GM21367 (cell line): ENCODE results near the gene FAM131C.
"Not testable (repeated sequence)": the region's sequence is repeated elsewhere in the genome, so short reads cannot be mapped to it uniquely, and the experiment has no call there.

Source experiments
- ATAC-seq: cut with Tn5 transposase; IDR thresholded peaks from one replicate; pipeline ENCODE4 v1.9.1; 2021; ENCODE audit not compliant: unreplicated experiment

The FAM131C gene

DNA sequence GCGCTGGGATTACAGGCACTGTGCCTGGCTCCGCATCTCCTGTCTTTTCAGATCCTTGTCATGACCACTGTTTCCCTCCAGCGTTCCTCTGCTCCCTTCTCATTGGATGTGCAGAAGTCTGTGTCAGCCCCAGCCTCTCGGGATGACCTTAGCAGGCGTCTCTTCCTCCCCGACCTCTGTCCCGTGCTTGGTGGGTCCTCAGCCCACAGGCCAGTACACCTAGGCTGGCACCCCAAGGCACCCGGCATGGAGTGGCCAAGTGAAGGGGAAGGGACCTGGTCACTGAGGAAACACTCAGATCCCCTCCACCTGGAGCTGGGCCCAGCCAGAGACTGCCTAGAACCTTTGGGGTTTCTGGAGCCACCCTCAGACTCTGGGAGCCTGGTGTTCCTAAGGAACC lies 32.3 kb downstream of the FAM131C start:
- no peak for ATAC-seq

DNA sequence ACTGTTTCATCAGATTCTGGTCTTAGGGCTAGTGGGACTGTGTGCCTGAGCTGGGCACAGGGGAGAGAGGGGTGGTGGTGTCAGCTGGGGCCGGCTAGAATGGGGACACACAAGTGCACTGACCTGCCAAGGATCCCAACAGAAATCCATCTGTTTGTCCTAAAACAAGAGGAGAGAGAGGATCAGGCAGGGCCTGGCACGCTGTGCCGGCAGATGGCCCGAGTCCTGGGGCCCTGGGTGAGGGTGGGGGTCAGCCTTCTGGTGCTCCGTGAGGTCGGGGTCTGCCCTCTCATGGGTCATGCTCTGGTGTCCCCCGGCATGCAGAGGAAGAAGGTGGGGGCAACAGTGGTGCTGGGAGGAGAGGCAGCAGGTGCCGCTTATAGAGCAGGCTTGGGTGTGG lies 33.6 kb downstream of the FAM131C start:
- not testable (repeated sequence) for ATAC-seq

DNA sequence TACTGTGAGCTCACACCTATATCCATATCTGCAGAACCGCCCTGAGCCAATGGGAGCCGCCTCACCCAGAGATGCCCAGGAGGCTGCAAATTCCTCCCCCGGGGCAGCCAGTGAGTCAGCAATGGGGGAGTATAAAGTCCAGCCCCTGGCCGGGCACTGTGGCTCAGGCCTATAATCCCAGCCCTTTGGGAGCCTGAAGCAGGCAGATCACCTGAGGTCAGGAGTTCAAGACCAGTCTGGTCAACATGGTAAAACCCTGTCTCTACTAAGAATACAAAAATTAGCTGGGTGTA lies 34.9 kb downstream of the FAM131C start:
- no peak for ATAC-seq

DNA sequence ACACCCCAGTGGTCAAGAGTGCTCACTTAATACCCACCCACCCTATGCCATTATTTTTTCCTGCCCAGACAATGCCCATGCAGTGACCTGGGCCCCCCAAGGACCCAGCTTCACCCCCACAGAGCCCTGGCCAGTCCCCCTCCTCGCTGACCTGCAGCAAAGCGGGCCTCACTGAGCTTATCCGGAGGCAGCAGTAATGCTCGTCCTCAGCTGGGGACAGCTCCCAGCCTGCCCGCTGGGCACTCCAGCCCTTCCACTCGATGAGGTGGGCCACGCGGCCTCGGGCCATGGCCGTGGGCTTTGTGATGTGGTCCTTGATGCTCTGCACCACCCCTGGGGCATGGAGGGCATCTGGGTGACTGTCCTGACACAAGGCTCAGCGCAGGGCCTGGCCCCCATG lies 37.0 kb downstream of the FAM131C start:
- ATAC-seq: not testable (repeated sequence)

DNA sequence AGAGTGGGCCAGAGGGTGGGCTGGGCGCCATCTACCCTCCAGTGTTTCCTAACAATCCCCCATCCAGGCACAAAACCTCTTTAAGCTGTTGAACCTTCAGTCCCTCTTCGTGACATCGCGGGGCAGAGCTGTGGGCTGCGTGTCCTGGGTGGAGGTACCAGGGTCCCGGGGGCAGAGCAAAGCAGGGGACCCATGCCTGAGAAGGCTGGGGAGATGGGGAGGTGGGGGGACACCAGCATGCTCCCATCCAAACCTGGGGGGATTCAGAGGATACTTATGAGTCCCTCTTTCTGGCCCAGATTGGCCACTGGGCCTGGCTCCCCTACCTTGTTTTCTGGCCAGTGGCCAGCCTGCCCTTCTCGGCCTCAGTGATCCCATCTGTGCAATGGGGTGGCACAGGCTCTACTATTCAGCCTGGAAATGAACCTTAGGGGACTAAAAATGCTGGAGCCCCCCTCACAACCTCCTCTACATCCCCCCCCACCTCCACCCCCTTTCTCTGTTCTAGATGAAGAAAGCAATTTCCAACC lies 40.3 kb downstream of the FAM131C start:
- ATAC-seq: not testable (repeated sequence)

DNA sequence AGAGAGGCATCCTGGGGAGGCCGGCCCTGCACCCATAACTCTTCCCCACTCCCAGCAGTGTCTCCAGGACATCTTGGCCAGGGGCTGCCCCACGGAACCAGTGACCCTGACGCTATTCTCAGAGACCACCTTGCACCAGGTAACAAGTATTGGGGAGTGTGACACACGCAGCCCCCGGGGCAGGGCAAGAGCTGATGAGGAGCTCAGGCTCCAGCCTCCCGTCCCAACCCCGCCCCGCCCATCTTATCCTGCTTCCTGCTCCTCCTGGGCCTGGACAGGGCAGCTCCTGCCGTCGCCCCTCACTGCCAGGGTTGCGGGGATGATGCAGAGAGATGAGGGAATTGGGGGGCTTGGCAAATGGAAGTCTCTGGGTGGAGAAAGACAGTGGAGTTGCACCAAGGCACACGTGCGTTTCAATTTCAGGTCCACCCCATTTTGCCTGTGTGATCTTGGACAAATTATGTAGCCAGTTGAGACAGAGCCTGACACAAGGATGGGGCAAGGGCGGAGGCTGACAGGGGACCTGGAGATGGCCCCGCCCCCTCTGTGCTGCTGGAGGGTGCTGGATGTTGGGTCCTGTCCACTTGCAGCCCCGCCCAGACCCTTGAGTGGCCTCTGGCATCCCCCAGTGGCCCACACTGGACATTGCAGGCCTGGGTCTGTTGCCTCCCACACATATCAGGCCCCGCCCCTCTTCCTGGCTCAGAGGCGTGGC lies 40.9 kb downstream of the FAM131C start:
- no peak for ATAC-seq

DNA sequence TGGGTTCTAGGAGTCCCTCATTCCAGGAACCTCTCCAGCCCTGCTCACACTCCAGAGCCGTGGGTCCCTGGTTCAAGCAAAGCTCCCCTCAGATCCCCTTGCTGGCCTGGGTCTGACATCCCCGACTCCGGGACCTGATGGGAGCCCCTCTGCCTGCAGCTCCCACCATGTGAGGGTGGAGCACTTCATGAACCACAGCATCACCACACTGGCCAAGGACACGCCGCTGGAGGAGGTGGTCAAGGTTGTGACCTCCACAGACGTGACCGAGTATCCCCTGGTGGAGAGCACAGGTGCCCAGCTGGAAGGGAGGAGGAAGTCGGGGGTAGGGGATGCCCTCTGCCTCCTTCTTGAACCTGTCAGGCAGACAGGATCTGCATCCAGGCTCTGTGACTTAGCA lies 41.9 kb downstream of the FAM131C start:
- no peak for ATAC-seq

DNA sequence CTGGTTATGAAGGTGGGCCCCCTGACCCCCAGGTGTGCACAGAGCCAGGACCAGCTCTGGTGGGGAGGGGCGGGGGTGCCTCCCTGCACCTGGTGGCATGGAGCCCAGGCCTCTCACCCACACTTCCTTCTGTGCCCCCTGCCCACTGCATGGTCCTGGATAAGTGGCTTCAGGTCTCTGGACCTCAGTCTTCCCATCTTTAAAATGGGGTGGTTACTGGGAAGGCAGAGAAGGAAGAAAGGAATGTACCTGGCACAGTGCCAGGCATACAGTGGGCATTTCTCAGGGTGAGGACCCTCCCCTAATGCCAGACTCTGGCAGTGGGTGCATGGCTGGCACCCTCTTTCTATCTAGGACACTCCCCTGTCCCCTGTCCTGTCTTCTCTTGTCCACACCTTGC lies 44.2 kb downstream of the FAM131C start:
- ATAC-seq: no peak

DNA sequence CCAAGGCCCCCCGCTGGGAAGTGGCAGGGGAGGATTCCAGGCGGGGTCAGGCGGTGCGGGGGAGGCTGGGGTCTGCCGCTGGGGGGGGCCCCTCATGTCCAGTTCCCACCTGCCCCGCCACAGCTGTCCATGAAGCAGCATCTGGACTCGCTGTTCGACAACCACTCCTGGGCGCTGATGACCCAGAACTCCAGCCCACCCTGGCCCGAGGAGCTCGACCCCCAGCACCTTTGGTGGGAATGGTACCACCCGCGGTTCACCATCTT lies 44.5 kb downstream of the FAM131C start:
- ATAC-seq: not testable (repeated sequence)

DNA sequence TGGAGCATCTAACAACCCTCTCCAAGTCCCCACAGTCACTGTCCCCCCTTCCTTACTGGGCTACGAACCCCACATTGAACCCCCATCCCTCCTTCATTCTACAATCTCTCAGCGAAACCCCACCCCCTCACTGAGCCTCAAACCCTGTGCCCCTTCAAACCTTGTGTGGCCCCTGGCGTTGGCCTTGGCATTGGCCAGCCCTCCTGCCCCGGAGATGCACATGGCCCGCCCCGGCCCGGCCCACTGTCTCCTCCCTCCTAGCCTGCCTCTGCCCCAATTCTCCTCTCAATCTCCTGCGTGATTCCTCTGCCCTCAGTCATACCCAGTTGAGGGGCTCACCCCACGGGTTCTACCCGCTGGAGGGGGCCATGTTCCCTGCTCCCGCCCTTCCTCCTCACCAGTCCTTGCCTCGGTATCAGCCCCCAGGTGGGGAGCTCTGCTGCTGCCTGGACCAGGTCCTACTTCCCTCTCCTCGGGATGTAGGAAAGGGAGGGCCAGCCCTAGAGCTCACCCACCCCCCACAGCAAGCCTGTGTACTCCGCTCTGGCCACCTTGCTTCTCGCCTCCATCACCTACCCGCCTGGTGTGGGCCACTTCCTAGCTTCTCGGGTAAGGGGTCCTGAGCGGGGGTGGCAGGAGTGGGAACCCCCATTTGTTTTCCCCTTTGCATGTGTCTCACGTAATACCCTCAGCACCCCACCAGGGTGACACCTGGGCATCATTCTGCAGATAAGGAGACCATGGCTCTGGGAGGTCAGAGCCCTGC lies 45.0 kb downstream of the FAM131C start:
- ATAC-seq: no peak

DNA sequence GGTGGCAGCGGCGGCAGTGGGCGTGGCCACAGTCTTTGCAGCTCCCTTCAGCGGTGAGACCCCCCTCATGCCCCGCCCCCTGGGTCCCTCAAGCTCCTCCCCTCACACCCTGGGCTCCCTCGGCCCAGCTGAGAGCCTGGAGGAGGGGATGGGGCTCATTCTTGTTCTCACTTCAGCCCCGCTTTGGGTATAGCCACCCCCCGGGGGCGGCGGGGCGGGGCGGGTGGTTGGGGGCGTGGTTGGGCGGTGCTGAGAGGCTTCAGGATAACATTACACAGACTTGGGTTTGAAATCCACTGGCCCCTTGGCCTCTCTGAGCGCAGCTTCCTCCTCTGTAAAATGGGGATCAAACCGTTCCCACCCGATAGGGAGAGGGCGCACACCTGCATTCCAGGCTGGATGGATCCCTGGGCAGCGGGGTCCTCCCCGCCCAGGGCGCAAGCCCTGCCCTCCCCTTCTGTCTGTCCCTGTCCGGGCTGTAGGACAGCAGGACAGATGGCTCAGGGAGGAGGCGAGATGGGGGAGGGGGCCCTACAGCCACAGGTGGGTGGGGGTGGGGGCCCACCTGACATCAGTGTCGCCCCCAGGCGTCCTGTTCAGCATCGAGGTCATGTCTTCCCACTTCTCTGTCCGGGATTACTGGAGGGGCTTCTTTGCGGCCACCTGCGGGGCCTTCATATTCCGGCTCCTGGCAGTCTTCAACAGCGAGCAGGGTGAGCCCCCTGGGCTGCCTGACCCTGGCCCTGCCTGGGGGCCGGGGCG lies 46.5 kb downstream of the FAM131C start:
- no peak for ATAC-seq

DNA sequence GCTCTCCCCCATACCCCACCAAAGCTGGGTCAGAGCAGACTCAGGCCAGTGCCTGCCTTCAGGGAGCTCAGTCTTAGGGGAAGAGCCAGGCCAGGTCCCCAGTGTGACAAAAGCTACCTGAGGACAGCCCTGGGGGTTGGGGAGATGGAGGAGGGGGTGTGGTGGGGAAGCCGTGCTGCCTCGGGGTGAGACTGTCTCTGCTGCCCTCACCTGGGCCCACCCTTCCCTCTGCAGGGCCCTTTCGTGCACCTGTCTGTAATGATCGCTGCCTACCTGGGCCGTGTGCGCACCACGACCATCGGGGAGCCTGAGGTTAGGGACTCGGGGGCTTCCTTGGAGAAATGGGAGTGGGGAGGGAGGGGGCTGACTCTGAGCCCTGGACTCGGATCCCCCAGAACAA lies 47.1 kb downstream of the FAM131C start:
- not testable (repeated sequence) for ATAC-seq

DNA sequence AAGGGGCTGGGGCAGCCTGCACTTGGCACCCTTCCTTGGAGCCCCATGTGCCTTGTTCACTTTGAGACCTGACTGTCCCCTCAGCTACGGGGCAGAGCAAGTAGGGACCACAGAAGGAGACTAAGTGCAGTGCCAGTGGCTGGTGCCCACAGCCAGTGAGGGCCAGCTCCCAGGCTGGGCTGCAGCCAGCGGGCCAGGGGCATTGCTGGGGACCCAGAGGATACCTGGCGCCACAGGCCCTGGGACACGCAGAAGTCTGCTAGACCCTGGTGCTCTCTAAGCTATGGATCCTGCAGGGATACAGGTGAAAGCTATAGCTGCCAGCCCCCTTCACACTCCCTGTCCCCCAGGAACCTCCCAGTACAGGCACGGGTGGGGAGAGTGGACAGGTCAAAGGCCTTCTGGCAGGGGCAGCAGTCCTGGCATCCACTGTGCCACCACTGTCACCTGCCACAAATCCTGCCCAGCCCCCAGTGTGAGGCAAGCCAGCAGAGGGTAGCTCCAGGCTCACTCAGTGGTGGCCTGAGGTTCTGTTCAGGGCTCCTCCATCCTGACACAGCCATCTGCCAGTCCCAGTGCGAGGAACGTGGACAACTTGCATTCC lies 50.3 kb downstream of the FAM131C start:
- no peak for ATAC-seq

DNA sequence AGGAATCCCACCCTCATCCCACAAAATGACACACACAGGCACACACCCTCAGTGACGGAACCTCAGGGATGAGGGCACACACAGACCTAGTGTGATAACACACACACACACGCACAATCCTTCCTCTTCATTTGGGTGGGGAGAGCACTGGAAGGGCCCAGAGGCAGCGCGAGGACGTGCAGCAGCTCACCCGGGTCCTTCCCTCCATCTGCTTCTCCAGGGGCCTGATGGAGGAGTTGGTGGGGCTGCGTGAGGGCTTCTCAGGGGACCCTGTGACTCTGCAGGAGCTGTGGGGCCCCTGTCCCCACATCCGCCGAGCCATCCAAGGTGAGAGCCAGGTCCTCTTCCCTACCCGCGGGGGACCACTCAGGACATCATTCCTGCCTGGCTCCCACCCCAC lies 51.1 kb downstream of the FAM131C start:
- no peak for ATAC-seq

DNA sequence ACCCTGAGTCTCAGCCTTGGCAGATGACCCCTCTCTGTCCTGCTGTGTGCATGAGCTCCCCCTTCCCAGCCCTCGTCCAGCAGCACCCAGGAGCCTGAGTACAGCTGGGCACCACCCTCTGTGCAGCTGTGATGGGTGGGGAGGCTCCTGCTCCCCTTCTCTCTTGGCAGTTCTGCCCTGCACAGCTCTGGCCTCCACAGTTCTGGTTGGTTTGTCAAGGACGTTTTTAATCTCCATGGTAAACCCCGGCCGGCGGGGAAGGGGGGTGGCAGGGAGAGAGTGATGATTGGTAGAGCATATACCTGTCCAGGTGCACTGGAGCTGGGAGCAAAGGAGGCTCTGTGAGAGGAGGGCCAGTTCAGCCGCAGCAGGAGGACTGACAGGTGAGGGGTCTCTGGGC lies 51.8 kb downstream of the FAM131C start, which contains the start of gene CLCNKA:
TSS of gene CLCNKA (plus strand) at position 356 of the 400 bp plus-strand sequence. CDS start 584 bp downstream, outside the sequence.
- no peak for ATAC-seq

DNA sequence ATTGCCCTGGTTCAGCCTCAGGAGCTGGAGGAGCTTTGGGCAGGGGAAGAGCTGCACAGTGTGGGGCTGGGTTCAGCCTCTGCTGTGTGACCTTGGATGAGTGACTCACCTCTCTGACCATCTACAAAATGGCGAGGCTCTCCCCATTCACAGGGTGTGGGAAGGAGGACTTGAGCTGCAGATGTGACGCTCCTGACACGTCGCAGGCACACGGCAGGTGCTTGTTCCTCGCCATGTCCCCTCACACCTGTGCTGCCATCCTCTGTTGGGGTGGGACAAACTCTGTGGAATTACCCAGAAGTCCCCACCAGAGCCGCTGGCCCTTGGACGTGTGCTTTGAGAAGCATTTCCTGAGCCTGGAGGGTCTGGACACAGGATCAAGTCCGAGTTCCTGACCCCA lies 52.6 kb downstream of the FAM131C start:
- not testable (repeated sequence) for ATAC-seq

DNA sequence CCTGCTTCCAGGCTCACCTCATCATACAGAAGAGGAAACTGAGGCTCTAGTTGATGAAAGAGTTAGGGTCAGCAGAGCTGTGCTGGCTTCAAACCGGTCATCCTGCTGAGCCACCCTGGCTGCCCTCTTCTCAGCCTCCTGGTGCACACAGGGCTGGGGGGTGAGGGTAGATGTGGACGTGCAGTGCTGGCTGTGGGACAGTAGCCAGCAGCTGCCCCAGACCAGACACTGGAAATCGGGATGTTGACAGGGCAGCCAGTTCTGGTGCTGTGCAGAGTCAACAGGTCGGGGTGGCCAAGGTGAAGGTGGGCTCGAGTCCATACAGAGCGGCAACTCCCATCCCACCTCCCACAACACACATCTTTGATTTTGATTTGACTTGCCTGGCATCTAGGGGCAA lies 53.1 kb downstream of the FAM131C start:
- no peak for ATAC-seq

DNA sequence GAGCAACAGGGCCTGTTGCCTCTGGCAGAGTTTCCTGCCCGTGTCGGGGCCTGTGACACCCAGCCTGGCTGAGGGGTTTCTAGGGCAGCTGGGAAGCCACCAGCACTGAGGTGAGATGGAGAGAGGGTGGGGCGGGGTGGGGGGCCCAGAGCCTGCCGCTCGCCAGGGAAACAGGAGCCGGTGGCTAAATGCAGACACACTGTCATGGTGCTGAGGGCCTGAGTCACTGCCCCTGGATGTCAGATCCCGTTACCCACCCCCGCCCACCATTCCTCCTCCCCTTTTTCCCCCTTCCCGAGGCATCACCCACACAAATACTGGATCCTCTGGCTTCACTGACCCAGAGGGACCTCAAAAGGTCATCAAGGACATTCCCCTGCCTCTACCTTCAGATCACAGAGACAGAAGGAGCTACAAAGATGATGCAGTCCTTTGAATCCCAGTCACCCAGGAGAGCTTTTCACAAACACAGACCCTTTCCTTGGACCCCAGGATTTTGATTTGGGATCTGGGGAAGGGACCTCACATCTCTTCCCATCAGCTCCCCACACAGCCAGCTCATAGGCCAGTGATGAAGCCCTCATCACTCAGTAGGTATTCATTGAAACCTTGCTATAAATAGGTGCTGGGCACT lies 53.7 kb downstream of the FAM131C start:
- ATAC-seq: no peak

DNA sequence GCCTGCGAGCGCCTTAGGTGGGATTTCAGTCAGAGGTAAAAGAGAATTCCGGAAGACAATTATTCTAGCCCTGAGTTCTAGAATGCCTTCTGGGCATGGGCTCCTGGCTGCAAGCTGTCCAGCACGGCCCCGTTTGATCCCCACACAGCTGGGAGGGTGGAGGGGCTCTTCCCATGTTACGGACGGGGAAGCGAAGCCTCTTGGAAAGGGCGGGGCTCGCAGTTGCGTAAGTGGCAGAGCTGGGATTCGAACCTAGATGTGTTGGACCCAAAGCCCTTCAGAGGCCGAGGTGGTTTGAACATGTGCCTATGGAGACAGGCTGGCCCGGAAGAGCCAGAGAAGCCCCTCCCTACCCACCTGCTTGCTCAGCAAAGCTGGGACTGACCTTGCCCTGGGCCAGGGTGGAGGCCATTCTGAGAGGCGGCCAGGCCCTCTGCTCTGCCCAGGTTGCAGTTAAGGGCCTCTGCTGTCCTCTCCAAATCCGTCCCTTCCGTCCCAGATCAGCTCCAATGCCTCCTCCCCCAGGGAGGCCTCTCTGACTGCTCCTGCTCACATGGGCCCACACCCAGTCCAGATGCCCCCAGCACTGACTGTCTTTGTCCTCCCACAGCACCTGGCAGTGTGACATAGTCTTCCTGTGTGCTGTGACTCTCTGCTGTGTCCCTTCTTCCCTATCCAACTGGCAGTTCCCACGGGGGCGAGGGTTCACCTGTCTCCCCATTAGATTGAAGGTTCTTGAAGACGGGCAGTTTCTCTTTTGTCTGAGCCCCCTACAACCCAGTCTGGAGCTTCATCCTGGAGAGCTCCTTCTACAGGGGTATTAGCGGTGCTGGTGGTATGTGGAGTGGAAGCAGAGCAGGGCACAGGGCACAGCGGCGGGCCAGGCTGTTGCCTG lies 54.5 kb downstream of the FAM131C start:
- ATAC-seq: no peak

DNA sequence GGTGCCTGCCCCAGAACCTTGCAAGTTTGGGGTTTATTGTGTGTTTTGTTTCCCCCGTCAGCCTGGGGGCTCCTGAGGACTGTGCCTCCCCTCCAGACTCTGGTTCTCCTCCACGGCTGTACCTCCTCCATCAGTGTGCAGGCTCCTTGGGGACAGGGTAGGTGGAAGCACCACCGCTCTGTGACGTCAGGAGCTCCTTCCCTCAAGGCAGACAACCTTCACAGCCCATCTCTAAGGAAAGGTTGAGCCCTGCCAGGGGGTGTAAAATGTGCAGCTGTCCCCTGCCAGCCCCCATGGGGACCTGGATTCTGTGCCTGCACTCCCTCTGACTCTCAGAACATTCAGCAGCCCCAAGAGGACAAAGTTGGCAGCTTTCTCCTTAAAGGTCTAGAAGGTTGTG lies 55.1 kb downstream of the FAM131C start:
- ATAC-seq: no peak
